IPS-NIHi11 (cell line): ENCODE measurements around the gene TRMT10B.
"Not testable (repeated sequence)": the region's sequence is repeated elsewhere in the genome, so short reads cannot be mapped to it uniquely, and the experiment has no call there.

Experiments
- DNase-seq: peaks from one replicate; pipeline ENCODE4 v3.0.0; 2012; ENCODE audit warnings: mixed read lengths, low spot score

The TRMT10B gene

DNA sequence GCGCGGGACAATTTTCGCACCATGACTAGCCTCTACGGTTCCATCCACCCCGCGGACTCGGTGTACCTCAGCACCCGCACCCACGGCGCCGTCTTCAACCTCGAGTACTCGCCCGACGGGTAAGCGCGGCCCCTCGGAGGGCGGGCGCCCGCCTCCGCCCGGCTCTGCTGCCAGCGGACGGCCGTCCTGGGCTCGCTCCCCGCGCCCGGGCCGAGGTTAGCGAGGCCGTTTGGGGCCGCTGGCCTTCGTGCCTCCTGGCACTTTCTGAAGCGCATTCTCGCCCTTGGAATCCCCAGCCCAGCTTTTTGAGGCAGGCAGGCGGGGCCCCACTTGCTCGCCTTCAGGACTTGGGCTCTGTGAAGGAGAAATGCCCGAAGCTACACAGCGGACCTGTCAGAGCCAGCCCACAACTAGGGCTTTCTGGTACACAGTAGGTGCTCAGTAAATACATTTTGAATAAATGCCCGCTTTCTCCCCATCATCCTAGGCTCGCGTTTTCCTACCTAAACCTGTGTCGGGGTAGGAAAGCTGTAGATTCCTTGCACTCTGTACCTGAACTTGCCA is 47.8 kb downstream of the TRMT10B start:
- peak; percentile 37 for DNase-seq

DNA sequence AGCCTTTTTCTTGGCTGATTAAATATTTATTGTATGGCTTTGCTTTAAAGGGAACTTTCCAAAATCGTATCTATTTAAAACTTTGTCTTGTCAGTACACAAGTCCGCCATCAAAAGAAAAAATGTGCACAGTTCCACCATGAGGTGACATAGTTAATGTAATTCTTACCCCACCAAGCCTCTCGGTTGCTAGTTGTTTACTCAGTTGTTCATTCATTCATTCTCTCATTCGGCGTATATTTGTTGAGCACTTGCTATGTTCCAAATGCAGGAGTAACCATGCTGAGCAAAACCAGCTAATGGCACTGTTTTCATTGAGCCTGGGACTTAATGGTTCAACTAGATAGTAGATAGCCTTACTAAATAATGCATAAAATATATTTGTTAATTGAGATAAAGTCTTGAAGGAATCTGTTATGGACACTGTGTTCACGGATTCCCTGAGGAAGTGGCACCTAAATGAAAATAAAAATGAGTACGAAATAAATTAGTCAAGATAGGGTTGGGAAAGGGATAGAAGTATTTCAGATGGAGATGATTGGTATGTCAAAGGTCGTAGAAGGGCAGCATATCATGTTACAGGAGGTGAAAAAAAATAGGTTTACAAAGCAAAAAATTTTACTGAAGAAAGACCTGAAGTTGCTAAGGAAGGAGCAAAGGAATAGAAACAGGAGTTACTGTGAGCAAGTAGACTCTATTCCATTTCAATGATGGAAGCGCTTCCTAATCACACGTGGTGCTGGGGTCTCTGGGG is 48.5 kb downstream of the TRMT10B start:
- no peak for DNase-seq

DNA sequence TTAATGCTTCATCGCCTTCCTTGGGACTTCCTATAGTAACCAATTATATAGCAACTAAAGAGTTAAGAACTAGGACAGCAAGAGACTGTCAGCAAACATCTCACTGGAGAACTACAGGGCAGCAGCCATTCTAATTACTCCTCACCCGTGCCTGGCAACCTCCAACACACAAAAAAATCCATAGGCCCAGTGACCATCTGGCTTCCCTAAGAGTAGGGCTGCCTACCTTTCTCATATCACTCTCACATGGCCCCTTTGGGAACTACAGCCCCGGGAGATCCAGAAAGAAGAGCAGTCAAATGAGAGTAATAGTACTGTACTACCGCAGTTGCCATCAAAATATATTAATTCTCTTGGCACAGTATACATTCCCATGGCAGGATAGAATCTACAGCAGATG is 52.7 kb downstream of the TRMT10B start:
- DNase-seq, result no peak

DNA sequence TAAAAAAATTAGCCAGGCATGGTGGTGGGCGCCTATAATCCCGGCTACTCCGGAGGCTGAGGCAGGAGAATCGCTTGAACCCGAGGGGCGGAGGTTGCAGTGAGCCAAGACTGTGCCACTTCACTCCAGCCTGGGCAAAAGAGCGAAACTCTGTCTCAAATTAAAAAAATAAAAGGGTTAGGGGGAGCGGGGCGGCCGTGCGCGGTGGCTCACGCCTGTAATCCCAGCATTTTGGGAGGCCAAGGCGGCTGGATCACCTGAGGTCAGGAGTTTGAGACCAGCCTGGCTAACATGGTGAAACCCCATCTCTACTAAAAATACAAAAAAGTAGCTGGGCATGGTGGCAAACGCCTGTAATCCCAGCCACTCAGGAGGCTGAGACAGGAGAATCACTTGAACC is 56.1 kb downstream of the TRMT10B start:
- not testable (repeated sequence) for DNase-seq

DNA sequence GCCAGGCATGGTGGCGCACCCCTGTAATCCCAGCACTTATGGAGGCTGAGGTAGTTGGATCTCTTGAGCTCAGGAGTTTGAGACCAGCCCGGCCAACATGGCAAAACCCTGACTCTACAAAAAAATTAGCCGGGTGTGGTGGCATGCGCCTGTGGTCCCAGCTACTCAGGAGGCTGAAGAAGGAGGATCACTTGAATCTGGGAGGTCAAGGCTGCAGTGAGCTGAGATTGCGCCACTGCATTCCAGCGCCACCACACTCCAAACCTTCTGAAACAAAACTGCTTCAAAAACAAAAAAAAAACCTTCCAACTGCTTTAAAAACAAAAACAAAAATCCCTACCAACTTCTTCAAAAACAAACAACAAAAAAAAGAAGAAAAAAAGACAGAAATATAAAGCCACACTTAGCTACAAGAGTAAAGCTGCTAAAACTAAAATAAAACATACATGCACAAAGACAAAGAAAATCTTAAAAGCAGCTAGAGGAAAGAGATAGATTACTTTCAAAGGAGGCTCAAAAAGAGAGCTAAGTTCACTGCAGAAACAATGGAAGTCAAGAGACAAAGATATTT is 58.4 kb downstream of the TRMT10B start:
- no peak for DNase-seq

DNA sequence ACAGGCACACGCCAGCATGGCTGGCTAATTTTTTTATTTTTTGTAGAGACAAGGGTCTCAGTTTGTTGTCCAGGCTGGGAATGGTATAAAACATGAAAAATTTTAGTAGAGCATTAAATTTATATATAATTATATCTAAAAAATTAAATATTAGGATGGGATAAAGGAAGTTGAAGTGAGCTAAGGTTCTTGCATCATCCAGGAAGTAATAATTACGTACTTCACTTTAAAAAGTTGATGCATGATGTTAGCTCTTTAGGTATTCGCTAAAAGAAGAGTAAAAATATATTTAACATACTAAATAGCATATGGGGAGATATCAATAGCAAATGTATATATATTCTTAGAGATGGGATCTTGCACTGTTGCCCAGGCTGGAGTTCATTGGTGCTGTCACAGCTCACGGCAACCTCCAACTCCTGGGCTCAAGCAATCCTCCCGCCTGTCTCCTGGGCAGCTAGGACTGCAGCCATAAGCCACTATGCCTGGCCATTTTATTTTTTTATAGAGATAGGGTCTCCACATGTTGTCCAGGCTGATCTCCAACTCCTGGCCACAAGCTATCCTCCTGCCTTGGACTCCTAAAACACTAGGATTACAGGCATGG is 59.3 kb downstream of the TRMT10B start:
- DNase-seq, result no peak

GRCh38 chr9:37818849-37819248 is 65.2 kb downstream of the TRMT10B start:
- no peak for DNase-seq

DNA sequence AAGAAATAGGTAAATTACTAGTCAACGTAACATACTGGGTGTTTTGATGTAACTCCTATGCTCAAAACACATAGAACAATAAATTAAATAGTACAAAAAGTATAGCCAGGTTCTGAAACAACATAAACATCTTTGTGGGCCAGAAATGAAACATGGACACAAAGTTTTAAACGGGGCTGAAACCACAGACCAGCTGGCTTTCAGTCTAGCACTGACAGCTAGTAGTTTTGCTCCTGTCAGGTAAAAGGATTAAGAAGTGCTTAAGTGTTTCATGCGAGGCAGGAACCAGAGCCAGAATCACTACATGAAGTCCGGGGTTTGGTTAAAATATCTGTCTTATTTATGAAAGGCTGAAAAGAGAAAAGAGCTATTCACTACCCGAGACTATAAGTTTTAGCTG is 66.5 kb downstream of the TRMT10B start:
- no peak for DNase-seq

- DNase-seq, result not testable (repeated sequence)
Observed at GRCh38 chr9:37825174-37825573, 71.6 kb downstream of the TRMT10B start.

- no peak for DNase-seq
Observed at GRCh38 chr9:37827483-37828165, 74.0 kb downstream of the TRMT10B start.
